ENCODE measurements around the gene MON1A.

DNA sequence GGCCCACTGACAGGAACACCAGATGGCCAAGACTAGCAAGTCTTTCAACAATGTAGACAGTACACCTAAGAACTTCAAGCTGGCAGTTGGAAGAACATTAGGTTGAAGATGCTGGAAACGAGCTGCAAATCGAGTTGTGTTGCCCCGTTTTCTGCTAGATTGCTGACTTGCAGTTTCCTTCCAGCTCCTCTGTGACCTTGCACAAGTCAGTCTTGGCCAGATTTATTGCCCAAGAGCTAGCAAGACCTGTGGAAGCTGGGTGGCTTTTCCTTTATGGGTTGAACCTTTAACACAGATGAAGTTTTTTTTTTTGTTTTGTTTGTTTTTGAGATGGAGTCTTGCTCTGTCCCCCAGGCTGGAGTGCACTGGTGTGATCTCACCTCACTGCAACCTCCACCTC is 7.5 kb upstream of the MON1A start:
- TF ChIP-seq CTCF (IDR thresholded peaks at IDR 0.05; ENCODE audit: insufficient read depth, low read depth, low read length) (no peak), EZH2 (IDR thresholded peaks at IDR 0.05; ENCODE audit: insufficient read depth, low read length) (no peak)
